GM21825 (cell line): ENCODE data around the gene GNAZ.

Source experiments
- ATAC-seq: cut with Tn5 transposase; IDR thresholded peaks from one replicate; pipeline ENCODE4 v1.9.1; 2021; ENCODE audit warnings: mild to moderate bottlenecking, moderate library complexity; ENCODE audit not compliant: unreplicated experiment

Gene GNAZ

GRCh38 chr22:23075525-23076216 is 5.4 kb downstream of the GNAZ start:
- no peak for ATAC-seq

- no peak for ATAC-seq
Measured at GRCh38 chr22:23076896-23077572, 6.7 kb downstream of the GNAZ start.

GRCh38 chr22:23077627-23078461 is 7.5 kb downstream of the GNAZ start:
- no peak for ATAC-seq

- ATAC-seq: no peak
Measured at GRCh38 chr22:23078462-23078787, 8.1 kb downstream of the GNAZ start.

GRCh38 chr22:23079240-23079768 is 9.0 kb downstream of the GNAZ start:
- ATAC-seq: no peak

- ATAC-seq: no peak
Measured at GRCh38 chr22:23079814-23080521, 9.6 kb downstream of the GNAZ start.

- ATAC-seq: no peak
Measured at GRCh38 chr22:23080613-23081290, 10.4 kb downstream of the GNAZ start.

- no peak for ATAC-seq
Measured at GRCh38 chr22:23082534-23083314, 12.4 kb downstream of the GNAZ start.

GRCh38 chr22:23083315-23084021 is 13.1 kb downstream of the GNAZ start:
- no peak for ATAC-seq

GRCh38 chr22:23084453-23085350 is 14.4 kb downstream of the GNAZ start:
- no peak for ATAC-seq

- ATAC-seq: no peak
Measured at GRCh38 chr22:23085351-23085671, 15.0 kb downstream of the GNAZ start.

- ATAC-seq: no peak
Measured at GRCh38 chr22:23085785-23086184, 15.5 kb downstream of the GNAZ start.

- no peak for ATAC-seq
Measured at GRCh38 chr22:23086263-23086662, 15.9 kb downstream of the GNAZ start.

- ATAC-seq: no peak
Measured at GRCh38 chr22:23086787-23087186, 16.5 kb downstream of the GNAZ start.

GRCh38 chr22:23088199-23088604 is 17.9 kb downstream of the GNAZ start:
- ATAC-seq: no peak

GRCh38 chr22:23089010-23089409 is 18.7 kb downstream of the GNAZ start:
- no peak for ATAC-seq

GRCh38 chr22:23089633-23090456 is 19.5 kb downstream of the GNAZ start:
- ATAC-seq: no peak
